Thyroid gland (tissue), 4 donors: ENCODE data around the gene DNAH11.

Source experiments
- POLR2A ChIP-seq, 2 donors: fragments of 450-650 bp; IDR thresholded peaks; one replicate each; pipeline ENCODE4 v1.6.1; 2017; ENCODE audit warnings: antibody characterized with exemption in 2 of 2, mild to moderate bottlenecking in 2 of 2, moderate library complexity in 1 of 2
- TF ChIP-seq, protein P1 (sequence below), 6 experiments: fragments of 200-600 bp in 3 of 6; fragments of 450-650 bp in 3 of 6; sonication (generic) in 3 of 6; IDR thresholded peaks; one replicate each; pipeline ENCODE4 v1.5.1; 2016 to 2019; ENCODE audit warnings: antibody characterized with exemption in 6 of 6, mild to moderate bottlenecking in 2 of 6, inconsistent platforms in 1 of 6, moderate library complexity in 1 of 6

DNA sequence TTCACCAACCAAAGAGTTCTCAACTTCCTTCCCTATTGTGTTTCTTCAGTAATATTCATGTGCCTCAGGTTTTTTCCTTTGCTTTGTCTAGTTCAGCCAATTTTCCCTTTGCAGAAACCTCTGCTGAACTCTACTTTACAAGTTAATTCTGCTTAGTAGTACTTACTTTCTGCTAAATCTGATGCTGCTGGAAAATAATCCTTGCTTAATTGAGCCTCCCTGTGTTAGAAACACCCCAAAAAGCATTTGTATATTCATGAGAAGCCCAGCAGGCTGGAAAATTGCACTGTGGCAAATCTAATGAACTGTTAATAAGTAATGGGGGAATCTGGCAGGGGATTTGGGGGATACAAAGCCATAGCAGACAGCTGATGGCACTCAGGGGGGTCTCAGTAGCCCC lies 324.4 kb downstream of the DNAH11 start:
- TF ChIP-seq, protein P1, sequence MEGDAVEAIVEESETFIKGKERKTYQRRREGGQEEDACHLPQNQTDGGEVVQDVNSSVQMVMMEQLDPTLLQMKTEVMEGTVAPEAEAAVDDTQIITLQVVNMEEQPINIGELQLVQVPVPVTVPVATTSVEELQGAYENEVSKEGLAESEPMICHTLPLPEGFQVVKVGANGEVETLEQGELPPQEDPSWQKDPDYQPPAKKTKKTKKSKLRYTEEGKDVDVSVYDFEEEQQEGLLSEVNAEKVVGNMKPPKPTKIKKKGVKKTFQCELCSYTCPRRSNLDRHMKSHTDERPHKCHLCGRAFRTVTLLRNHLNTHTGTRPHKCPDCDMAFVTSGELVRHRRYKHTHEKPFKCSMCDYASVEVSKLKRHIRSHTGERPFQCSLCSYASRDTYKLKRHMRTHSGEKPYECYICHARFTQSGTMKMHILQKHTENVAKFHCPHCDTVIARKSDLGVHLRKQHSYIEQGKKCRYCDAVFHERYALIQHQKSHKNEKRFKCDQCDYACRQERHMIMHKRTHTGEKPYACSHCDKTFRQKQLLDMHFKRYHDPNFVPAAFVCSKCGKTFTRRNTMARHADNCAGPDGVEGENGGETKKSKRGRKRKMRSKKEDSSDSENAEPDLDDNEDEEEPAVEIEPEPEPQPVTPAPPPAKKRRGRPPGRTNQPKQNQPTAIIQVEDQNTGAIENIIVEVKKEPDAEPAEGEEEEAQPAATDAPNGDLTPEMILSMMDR (IDR thresholded peaks at IDR 0.05), result no peak
- TF ChIP-seq POLR2A (IDR thresholded peaks at IDR 0.05), result no peak
